GM12892 (cell line): ENCODE results near the gene RAC3.

Experiments used
- DNase-seq: peaks from one replicate; pipeline ENCODE4 v3.0.0; 2011; ENCODE audit not compliant: insufficient read length
- FAIRE-seq: peaks from 2 replicates; lab custom pipeline; 2011; peaks lifted over from hg19 to GRCh38; lab: Jason Lieb, UNC
- POLR2A ChIP-seq: IDR thresholded peaks from 2 replicates; pipeline ENCODE4 v1.6.1; 2011; ENCODE audit warnings: low read depth, low read length, control low read depth
- POLR2AphosphoS5 ChIP-seq: IDR thresholded peaks from 2 replicates; pipeline ENCODE4 v1.6.1; 2011; ENCODE audit warnings: low read depth, low read length, control low read depth
- TAF1 ChIP-seq: IDR thresholded peaks from 2 replicates; pipeline ENCODE4 v1.6.1; 2011; ENCODE audit warnings: low read depth, mild to moderate bottlenecking, control low read depth, low read length, borderline replicate concordance

The RAC3 gene

DNA sequence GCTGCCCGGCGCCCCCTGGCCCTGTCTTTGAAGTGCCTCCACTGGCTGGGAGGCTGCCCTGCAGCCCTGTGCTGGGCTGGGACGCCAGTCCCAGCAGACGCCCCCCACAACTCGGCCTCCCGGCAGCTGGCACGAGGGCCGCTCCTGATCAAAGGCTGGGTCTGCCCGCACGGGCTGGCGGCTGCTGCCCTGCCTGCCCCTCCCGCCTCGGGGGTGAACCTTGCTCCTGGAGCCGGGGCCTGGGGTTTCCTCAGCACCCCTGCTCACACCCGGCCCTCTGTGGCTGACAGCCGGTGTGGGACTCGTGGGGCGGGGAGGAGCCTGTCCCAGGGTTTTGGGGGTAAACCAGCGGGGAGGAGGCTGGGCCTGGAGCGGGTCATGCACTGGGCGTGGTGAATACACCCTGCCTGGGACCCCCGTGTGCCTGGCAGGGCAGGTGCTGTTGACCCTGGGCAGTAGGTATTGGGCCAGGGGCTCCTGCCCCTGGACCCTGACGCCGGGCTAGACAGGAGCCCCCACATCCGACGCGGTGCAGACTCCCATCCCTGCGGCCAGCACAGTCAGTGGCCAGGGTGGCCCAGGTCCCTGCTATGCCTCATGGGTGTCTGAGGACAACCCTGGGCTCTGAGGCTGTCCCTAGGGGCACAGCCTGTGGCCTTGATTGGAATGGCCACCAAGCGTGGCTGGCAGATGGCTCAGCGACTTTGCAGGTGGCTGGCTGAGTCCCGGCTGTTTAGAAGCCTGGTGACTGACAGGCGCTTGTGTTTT lies 30.5 kb upstream of the RAC3 start:
- DNase-seq (no peak), FAIRE-seq (no peak)
- TF ChIP-seq POLR2A (no peak), POLR2AphosphoS5 (no peak), TAF1 (no peak)

DNA sequence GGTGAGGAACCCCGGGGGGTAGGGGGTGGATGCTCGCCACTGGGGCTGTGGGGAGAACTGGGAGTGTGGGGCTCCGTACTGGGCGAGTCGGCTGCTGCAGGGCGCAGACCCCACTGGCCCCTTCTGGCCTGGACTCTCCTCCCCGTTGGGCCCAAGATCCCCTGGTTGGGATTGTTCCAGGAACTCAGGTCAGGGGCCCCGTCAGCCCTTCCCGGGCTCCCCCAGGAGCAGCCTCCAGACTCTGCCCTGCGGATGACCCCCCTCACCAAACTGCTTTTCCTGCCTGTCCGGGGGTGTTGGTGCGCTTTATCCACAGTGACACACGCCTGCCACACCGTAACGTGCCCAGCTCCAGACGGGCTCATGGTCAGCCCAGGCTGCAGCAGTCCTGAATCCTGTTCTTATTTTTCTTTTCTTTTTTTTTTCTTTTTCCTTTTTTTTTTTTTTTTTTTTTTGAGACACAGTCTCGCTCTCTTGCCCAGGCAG lies 29.9 kb upstream of the RAC3 start:
- no peak for DNase-seq
- TF ChIP-seq TAF1: no peak
- FAIRE-seq: no peak

DNA sequence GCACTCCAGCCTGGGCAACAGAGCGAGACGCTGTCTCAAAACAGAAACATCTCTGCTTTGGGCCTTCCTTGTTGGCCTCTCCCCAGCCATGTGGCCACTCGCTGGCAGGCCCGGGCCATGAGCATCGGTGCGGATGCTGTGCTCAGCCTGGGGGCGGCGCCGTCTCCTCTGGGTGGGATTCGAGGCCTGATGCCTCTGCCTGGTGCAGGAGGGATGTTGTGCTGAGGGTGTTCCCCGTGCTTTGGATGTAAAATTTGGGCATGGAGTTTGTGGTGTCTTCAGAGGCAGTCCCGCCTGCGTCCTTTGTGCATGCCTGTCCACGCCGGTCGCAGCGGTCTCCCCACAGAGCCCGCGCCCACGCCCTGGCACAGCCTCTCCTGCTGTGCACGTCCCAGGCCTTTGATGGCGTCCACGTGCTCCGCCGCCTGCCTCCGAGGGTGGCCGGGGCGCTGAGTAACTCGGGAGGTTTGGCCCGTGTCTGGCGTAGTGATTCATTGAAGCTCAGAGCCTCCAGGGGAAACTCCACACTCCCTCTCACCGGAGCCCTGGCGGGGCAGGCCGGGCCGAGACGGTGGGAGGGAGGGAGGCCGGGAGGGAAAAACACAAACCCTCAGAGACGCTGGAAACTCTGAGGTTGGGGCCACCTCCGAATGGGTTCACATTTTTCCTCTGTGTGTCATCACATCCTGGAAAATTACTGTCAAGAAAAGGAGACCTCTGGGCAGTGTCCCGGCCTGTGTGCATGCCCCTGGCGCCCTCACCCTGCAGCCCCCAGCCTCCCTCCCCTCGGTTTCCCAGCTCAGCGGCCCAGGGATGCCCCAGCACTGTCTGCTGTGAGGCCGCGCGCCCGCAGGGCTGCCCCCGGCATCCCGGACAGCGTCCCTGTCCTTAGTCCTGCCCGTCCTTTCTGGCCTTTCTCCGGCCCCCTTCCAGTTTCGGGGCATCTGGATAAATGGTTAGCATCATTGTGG lies 27.8 kb upstream of the RAC3 start:
- no peak for TF ChIP-seq POLR2A
- DNase-seq: no peak
- no peak for FAIRE-seq

- DNase-seq (no peak), FAIRE-seq (no peak)
- no peak for TF ChIP-seq POLR2AphosphoS5
- no peak for TF ChIP-seq TAF1
- TF ChIP-seq POLR2A: no peak
Measured at GRCh38 chr17:82004517-82005455, 26.7 kb upstream of the RAC3 start.

DNA sequence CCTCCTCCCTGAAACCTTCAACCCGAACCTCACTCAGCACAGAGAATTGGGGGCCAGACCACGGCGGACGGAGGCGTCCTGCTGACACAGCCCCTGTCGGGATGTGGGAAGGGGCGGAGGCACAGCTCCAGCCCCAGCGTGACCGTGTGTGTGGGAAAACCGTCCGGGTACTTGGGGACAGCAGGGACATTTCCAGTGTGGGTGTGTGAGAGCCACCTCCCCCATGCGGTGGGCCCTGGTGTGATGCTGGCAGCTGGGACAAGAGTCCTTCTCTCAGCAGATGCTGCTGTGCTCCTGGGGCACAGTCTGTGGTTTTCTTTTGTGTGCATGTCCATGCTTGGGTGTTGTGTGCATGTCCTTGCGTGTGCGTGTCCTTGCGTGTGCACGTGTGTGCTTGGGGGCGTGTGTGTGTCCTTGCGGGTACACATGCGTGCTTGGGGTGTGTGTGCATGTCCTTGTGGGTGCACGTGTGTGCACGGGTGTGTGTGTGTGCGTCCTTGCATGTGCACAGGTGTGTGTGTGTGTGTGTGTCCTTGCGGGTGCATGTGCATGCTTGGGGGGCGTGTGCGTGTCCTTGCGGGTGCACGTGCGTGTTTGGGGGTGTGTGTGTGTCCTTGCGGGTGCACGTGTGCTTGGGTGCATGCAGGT lies 25.7 kb upstream of the RAC3 start:
- DNase-seq (no peak), FAIRE-seq (no peak)
- no peak for TF ChIP-seq TAF1
- TF ChIP-seq POLR2AphosphoS5: no peak
- TF ChIP-seq POLR2A: no peak

DNA sequence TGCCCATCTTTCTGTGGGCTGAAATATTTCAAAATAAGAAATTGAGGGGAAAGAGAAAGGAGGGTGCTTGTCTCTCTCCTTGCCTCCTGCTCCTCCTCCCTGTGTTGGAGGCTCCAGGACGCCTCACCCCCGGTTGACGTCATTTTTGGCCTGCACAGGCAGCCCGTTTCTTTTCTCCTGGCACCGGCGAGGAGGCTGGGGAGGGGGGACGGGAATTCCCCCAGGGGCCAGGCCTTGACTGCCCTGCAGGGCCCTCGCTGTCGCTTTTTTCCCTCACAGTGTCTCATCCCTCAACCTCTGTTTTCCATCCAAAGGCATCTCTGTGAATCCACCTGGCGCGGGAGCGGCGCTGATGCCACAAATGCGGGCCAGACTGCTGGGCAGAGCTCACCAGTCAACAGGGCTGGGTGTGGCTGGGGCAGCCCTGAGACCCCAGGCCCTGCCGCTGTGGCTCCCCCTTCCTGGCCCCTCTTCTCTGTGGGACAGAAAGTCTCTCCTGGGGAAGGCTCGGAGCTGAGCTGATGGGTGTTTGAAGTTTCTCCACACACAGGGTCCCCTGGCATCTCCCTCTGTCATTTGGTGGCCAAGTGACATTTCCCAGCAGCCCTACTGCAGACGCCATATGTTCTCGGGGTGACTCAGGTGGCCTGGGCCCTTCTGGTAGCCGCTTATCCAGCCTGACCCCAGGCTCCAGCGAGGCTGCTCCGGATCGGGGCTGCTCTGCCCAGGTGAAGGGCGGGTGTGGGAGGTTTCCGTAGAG lies 24.8 kb upstream of the RAC3 start:
- no peak for DNase-seq
- no peak for FAIRE-seq
- no peak for TF ChIP-seq POLR2A
- no peak for TF ChIP-seq TAF1
- no peak for TF ChIP-seq POLR2AphosphoS5

GRCh38 chr17:82007228-82007494 lies 24.3 kb upstream of the RAC3 start:
- FAIRE-seq (no peak), DNase-seq (no peak)
- TF ChIP-seq POLR2A: no peak

DNA sequence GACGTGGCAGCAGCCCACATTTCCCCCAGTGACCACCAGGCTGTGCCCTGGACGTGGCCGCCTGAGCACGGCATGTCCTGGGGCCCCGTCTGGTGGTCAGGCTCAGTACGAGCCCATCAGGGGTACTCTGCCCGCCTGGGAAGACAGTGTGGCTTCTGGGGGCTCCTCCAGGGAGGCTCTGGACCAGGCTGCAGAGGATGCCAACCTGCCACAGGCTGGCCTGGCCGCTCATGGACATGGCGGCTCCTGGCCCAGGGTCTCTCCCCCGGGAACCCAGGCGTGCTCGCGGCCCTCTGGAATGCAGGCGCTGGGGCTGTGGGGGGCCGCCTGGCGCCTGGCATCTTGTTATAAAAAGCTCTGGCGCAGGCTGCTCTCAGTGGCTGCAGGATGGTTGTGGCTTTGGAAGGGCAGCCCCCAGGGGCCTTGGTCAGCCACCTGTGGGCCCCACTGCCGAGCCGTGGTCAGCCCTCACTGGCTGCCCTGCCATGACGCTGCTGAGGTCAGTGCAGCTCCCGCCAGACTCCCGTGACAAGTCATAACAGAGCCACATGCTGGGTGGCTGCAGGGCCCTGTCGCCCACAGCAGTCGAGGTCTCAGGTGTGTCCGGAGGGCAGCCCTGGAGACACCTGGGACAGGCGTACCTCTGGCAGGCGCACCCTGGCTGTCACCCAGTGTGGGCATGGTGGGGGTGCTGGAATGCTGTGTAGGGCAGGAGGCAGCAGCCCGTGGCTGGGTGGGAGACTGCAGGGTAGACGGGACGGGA lies 23.8 kb upstream of the RAC3 start:
- TF ChIP-seq POLR2AphosphoS5 (no peak), POLR2A (no peak), TAF1 (no peak)
- FAIRE-seq (no peak), DNase-seq (no peak)

- DNase-seq: no peak
- FAIRE-seq: no peak
- TF ChIP-seq POLR2AphosphoS5: no peak
- TF ChIP-seq POLR2A: no peak
- TF ChIP-seq TAF1: no peak
Measured at GRCh38 chr17:82008258-82008940, 23.1 kb upstream of the RAC3 start.
